SIG-M5 (cell line): ENCODE results near the gene ELOVL5.
"Not testable (repeated sequence)": the region's sequence is repeated elsewhere in the genome, so short reads cannot be mapped to it uniquely, and the experiment has no call there.

Source experiments
- DNase-seq: peaks from one replicate; lab custom pipeline; 2025; lab: John Stamatoyannopoulos, UW

The ELOVL5 gene

DNA sequence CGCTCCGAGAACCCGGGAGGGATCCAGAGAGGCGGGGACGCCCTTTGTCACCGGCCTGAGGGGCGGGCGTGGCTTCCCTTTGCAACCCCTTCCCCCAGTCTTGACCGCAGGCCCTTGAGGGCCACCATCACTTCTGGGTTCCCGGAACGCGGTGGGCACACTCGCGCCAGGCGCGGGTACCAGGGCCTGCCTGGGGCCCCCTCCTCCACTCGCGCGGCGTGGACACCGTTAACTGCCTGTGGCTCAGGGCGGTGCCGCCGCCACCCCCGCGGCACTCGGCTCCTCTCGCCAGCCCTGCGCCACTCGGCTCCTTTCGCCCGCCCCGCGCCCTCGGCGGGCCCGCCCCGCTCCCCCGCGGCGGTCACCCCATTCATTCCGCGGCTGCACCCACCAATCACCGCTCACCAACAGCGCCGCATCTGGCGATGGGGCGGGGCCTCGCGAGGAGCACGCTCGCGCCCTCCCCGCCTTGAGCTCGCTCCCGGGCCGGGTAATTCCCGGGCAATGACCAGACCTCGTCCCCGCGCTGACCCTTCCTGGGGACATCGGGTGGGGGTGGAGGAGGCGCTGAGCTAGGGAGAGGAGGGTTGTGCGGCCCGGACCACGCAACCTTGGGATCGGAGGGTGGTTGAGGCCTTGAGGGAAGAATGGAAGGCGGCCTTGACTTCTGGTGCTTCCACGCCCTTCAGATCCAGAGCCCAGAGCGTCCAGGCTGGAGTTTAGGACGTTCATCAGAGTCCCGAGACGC lies 10.5 kb upstream of the ELOVL5 start:
- DNase-seq = no peak

DNA sequence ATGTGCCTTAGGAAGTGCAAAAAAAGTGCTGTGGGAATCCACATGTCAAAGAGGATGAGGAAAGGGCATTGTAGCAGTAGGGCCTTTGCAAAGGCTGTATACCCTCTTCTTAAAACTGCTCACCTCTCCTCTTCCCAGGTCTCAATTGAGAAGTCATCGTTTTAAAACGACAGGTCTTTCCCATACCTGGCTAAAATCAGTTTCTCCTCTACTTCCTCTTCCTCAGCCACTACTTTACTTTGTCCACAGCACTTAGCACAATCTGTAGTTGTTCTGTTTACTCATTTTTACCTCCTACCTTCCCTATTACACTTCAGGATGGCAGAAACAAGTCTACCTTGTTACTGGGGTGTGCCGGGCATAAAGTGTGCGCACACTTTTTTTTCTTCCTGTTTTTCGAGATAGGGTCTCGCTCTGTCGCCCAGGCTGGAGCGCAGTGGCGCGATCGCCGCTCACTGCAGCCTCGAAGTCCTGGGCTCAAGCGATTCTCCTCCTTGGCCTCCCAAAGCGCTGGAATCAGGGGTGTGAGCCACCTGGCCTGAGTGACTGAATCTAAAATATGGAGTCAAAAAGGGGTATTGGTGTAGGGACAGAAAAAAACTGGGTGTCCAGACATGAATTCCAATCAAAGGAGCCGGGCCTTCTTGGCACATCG lies 9.8 kb upstream of the ELOVL5 start:
- DNase-seq = no peak

DNA sequence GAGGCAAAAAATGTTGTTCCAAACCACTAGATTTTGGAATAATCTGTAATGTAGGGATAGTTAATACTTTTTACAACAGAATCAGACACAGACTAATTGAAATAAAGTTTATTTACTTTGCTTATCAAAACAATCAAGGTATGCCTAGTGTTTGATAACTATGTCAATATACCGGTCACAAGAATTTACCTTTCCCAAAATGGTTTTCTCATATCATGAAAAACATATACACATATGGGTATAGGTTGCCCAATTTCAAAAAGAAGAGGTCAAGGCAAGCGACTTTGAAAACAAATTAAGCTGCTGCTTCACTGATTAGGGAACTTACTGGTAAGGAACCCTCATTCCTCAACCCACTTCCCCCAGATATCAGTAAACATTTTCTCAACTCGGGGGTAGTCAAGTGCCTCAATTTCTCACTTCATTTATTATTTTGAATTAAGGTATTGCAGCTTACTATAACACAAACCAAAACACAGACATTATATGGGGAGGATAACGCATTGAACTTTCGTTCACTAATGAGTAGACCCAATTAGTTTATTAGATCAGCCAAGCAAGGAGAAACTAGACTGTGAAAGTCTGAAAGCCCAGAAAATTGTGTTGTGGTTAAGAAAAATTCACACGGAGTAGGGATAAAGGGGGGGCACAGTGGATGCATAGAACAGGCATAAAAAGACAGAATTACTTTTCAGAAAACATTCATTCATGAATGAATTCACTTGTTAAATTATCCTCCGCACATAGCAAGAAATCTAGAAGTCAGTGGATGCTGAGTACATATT lies 9.0 kb upstream of the ELOVL5 start:
- no peak for DNase-seq

DNA sequence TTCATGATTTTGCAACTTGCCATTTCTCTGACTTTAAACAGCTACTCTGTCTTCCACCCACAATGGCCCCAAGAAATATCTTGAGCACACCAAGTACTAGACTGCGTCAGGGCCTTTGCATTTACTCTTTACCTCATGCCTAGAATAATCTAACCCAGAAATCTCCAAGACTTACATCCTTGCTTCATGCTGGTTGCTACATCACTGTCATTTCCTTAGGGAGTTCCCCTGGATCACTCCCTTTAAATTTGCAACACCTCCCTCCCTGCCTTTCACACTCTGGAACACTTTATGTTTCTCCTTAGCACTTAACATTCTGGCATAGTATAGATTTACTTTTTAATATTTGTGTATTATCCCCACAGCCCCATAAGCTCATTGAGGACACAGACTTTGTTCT lies 4.9 kb upstream of the ELOVL5 start:
- DNase-seq = no peak

DNA sequence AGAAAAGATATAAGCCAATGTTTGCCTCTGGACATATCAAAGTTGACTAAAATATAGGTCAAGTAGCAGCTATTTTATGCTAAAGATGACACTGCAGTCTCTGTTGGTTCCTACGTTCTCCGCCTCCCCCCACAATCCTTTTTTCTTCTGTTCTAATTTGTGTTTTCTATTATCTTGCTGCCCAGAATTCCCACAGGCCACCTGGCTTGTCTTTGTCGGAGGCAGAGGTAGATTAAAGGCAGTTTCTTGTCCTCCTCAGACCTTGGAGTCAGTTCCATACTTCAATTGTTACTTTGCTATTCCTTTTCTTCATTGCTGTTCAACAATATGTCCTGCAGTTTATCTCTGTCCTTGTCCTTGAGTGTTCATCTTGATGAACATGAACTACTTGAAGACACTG lies 3.6 kb upstream of the ELOVL5 start:
- DNase-seq = no peak

DNA sequence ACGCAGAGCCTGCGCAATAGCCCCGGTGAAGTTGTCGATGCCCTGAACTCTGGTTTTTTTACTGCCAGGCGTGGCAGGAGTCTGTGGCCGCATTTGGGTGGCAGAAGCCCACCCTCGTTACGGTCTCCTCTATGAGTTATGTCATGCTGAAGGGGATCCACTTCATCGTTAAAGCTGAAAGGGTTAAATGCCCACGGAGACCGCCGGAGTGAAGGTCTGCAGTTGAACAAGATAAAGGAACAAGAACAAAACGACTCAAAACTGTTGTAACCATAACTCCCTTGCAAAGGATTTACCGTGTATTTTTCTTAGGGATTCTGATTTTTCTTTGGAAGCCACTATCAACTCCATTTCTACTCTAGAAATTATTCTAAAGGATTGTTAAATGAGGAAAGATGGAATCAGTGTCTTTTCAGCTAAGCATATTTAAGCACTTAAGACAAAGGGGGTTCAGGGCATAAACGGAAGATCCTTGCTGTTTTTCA lies 501 bp upstream of the ELOVL5 start:
- no peak for DNase-seq

DNA sequence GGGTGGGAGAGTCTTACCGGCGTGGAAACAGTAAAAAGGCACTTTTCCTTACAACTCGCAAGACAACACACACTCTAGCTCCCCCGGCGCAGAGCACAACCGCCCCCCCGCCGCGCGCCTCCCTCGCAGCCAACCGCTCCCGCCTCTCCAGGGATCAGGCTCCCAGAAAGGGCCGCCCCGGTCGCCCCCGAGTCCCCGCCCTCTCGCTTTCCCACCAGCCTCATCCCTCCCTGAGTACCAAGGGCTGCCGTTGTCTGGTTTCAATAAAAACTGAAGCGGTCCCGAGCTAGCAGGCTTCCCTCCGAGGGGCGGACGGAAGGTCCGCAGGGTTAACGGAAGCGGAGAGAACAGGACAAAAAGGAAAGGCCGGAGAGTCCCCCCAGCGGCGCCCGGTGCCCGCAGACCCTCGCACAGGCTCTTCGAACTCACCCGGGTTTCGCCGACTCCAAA lies 804 bp downstream of the ELOVL5 start:
- no peak for DNase-seq

DNA sequence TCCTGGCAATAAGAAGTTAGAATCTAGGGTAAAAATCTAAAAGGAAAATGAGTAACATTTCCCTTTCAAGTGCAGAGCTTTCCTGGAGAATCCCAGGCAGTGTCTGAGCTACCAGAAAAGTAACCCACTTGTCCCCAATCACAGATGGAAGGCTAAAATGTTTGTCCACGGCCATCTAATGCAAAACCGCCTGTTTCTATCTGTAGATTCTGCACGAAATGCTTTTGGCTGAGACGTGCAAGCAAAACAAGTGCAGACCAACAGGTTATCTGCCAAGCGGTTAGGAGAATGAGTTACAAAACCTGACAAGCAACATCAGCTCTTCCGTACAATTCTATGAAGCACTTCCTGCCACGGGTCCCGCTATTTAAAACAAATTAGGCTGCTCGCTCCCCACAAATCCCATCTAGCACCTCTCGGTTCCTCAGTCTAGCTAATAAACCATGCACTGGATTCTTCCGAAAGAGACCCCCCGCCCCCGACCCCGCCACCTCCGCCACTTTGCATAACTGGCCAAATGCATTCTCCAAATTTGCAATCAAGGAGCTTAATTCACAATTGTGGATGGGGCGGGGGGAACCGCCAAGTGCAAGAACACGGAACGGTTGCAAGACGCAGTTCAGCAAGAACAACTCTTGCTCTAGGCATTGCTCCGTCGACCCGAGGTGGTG lies 1.4 kb downstream of the ELOVL5 start:
- DNase-seq = no peak

DNA sequence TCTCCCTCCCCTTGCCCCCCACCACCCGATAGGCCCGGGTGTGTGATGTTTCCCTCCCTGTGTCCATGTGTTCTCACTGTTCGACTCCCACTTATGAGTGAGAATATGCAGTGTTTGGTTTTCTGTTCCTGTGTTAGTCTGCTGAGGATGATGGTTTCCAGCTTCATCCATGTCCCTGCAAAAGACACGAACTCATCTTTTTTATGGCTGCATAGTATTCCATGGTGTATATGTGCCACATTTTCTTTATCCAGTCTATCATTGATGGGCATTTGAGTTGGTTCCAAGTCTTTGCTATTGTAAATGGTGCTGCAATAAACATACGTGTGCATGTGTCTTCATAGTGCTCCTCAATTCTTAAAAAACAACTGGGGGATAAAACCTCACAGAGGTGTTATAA lies 2.7 kb downstream of the ELOVL5 start:
- DNase-seq = not testable (repeated sequence)

DNA sequence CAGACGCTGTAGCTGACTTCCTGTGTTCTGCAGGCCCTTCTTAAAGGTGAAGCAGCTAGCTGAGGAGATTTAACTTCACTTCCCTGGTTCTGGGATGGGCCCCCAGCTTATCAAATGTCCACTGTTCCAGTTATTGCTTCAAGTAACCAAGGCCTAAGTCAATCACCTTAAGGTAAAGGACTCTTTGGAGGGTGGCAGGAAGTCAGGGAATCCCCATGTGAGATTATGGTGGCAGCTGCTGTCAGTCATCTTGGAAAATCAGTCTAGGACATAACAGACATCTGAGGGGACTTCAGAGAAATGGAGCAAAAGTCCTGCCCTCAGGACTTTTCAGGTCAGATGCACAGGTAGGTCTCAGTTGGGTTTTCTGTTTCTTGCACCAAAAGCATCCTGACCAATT lies 3.8 kb downstream of the ELOVL5 start:
- DNase-seq = no peak

DNA sequence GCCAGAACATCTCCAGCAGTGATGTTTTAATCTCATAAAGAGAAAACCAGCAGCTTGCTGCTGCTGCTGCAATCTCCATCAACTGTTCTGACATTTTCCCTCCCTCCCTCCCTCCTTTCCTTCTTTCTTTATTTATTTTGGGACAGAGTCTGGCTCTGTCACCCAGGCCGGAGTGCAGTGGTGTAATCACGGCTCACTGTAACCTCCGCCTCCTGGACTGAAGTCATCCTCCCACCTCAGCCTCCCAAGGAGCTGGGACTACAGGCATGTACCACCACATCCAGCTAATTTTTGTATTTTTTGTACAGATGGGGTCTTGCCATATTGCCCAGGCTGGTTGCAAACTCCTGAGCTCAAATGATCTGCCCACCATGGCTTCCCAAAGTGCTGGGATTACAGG lies 5.7 kb downstream of the ELOVL5 start:
- no peak for DNase-seq

DNA sequence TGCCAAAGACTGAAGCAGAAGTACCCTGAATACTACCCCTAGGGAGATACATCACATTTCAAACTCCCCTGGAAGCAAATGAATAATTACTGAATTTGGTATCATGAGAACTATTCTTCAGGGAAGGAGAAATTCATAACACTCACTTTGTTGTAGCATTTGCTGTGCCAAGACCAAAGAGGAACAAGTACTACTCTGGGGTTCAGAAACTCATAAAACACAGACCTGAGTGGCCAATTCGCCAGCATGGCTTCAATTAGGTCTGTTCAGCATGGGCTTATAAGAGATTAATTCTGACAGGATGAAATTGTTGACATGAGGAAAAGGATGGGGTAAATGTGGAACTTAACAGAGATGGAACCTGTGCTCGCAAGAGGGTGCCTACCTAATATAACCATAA lies 6.5 kb downstream of the ELOVL5 start:
- no peak for DNase-seq

DNA sequence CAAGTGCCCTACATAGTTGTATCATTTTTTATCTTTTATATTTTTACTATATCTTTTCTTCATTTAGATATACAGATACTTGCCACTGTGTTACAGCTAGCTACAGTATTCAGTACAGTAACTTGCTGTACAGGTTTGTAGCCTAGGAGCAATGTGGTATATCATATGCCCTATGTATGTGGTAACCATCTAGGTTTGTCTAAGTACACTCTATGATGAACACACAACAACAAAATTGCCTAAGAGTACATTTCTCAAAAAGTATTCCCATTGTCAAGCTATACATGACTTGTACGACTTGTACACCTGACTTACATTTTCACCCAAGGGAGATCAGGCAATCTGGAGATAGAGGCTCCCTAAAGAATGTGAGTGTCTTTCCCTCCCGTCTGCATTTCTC lies 8.2 kb downstream of the ELOVL5 start:
- DNase-seq = no peak

DNA sequence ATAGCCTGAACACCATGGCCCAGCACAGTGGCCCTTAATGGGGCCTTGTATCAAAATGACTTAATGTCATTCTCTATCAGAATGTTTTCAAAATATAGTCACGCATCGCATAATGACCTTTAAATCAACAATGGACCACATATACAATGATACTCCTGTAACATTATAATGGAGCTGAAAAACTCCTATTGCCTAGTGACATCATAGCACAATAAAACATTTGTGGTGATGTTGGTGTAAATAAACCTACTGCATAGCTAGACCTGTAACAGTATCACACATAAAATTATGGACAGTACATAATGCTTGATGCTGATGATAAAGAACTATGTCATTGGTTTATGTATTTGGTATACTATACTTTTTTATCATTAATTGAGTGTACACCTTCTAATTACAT lies 9.3 kb downstream of the ELOVL5 start:
- no peak for DNase-seq

DNA sequence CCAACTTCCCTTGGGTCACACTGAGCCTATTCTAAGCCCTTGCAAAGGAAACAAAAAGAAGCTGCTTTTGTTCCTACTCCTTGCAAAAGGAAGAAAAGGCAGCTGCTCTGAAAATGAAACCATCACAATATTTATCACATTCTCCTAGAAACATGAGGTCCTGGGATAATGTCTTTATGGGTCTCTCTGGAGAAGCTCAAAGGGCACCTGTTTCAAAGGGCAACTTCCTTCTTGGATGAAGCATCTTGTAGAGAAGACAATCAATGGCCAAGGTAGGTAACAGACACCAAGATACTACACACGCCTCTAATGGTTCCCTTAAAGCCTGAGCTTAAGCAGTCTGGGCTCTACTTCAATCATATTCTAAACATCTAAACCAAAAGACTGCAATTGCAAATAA lies 10.4 kb downstream of the ELOVL5 start:
- no peak for DNase-seq

DNA sequence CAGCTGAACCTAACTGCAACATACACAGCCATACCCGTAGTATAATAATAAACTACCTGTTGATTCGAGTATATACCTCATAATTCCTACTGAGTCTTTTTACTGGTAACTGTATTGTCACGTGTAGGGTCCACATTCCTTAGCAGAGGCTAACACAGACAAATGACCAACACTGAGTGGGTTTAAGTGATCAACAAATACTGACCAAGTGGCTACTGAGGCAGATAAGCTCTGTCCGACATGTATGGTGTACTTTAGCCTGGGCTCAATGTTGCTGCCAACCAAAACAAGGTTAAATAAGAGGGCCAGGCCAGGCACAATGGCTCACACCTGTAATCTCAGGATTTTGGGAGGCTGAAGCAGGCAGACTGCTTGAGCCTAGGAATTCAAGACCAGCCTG lies 12.7 kb downstream of the ELOVL5 start:
- DNase-seq = no peak

DNA sequence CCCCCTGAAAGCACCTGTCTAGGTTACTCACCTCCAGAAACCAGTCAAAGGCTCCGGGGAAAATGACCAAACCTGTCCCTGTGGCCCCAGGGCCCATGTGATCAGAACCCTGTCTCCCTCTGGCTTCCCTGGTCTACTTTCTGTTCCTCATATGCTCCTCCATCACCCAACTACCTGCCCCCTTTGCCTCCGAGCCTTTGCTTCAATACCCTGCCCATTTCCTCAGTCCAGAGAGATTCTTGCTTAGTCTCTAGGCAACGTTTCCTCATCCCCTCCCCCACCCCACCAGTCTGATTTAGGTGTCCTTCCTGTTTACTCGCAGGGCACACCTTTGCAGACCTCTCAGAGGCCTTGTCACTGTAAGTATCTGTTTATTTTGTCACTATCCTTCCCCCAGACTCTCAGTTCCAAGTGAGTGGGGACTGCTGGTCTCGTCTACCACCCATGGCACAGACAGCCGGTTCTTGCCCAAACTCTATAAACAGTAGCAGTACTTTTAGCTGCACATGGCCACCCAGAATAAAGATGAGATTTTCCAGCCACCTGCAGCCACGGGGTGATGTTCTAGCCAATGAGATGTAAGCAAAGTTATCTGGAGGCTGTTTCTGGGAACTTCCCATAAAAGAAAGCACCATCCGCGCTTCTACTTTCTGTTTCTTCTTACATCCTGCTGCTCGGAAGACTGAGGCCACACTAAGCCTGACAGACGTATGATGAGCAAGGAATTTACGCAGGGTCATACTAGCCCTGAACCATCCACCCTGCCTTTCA lies 13.3 kb downstream of the ELOVL5 start:
- no peak for DNase-seq

DNA sequence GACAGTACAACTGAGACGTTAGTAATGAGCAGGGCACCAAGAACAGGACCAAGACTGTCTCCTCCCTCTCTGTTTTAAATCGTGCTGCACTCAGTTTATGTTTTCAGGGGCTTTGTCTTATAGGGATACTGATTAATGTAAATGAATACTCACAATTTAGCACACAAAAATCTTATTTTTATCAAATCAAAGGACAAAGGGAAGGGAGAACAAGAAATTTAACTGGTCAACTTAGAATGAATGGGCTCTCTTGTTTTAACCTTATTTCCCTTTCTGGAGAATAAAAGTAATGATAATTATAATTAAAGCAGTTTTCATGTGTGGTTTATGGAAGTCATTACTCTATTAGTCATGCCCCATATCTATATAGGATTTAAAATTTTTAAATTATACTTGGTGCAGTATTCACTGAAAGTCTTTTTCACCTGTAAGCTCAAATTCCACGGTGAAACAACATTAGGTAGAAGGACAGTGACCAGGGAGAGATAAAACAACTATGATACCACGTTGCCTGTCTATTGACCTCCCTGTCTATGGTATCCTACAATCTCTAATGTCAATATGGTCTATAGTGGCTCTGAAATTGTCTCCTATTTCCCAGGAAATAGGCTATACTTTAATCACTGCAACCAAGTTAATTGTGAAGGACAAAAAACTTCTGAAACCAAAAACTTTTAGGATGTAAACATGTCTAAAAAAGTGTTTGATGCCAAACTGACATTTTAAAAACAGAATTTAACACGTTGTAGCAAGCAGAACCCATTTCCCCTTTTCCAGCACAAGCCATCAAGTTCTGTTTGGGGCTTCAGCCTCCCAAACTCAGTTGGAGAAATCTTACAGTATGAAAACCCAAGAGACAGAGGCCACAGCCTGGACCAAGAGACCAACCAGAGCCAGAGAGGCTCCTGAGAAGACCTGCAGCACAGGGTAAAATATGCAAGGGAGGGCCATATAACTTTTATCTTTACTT lies 15.0 kb downstream of the ELOVL5 start:
- no peak for DNase-seq

DNA sequence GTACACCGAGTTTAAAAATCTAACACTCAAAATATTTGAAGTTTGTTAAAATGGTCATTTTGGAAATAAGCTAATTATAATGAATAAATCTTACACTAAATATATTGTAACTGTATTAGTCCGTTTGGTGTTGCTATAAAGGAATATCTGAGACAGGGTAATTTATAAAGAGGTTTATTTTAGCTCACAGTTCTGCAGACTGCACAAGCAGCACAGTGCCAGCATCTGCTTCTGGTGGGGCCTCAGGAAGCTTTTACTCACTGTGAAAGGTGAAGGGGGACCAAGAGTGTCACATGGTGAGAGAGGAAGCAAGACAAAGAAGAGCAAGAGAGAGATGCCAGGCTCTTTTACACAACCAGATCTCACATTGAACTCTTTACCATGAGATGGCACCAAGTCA lies 17.1 kb downstream of the ELOVL5 start:
- no peak for DNase-seq

DNA sequence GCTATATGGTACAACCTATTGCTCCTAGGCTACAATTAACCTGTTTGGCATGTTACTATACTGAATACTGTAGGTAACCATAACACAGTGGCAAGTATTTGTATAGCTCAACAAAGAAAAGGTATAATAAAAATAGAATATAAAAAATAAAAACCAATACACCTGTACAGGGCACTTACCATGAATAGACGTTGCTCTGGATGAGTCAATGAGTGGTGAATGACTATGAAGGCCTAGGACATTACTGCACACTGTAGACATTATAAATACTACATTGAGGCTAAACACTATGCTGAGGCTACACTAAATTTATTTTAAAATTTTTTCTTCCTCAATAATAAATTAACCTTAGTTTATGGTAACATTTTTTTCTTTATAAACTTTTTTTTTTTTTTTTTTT lies 18.6 kb downstream of the ELOVL5 start:
- no peak for DNase-seq
